Spleen (tissue), 11 donors: ENCODE results near the gene TMEM39A. TPM values are rescaled to one million over a fixed set of nuclear protein-coding genes. Genes with fewer than 3 reads are reported as not detected.

Experiments used
- DNase-seq: peaks from one replicate; pipeline ENCODE4 v3.0.0-alpha.2; 2020
- H3K27ac ChIP-seq, 8 donors: fragments of 200-600 bp; sonication (generic) in 7 of 8; 1 replicate in 4 of 8; 2 replicates in 4 of 8; pipeline versions ENCODE4 v1.5.0 to v1.8.0; 2016 to 2021; ENCODE audit warnings: inconsistent platforms in 4 of 8, mild to moderate bottlenecking in 4 of 8, moderate library complexity in 1 of 8
- H3K27me3 ChIP-seq, 7 donors: fragments of 200-600 bp; sonication (generic) in 6 of 7; replicated peaks in 1 of 7; 1 replicate in 4 of 7; 2 replicates in 3 of 7; pipeline versions ENCODE4 v1.5.0 to v1.8.0; 2016 to 2021; ENCODE audit warnings: inconsistent platforms in 3 of 7, mild to moderate bottlenecking in 1 of 7
- H3K36me3 ChIP-seq, 6 donors: fragments of 200-600 bp; sonication (generic) in 5 of 6; 1 replicate in 4 of 6; 2 replicates in 2 of 6; pipeline versions ENCODE4 v1.5.0 to v1.8.0; 2016 to 2021; ENCODE audit warnings: inconsistent platforms in 2 of 6
- H3K4me1 ChIP-seq, 6 donors: fragments of 200-600 bp; sonication (generic) in 5 of 6; 1 replicate in 3 of 6; 2 replicates in 3 of 6; pipeline versions ENCODE4 v1.5.0 to v1.8.0; 2016 to 2021; ENCODE audit warnings: inconsistent platforms in 3 of 6
- H3K4me3 ChIP-seq, 8 donors: fragments of 200-600 bp; sonication (generic) in 7 of 8; 1 replicate in 4 of 8; 2 replicates in 4 of 8; pipeline versions ENCODE4 v1.5.0 to v1.8.0; 2016 to 2021; ENCODE audit warnings: inconsistent platforms in 4 of 8, mild to moderate bottlenecking in 4 of 8, moderate library complexity in 2 of 8
- H3K9me3 ChIP-seq, 8 donors: fragments of 200-600 bp; sonication (generic) in 7 of 8; 1 replicate in 4 of 8; 2 replicates in 4 of 8; pipeline versions ENCODE4 v1.5.0 to v1.8.0; 2016 to 2021; ENCODE audit warnings: inconsistent platforms in 4 of 8
- POLR2A ChIP-seq, 3 donors: fragments of 450-650 bp; IDR thresholded peaks; one replicate each; pipeline ENCODE4 v1.5.1; 2017; ENCODE audit warnings: antibody characterized with exemption in 3 of 3, mild to moderate bottlenecking in 1 of 3
- POLR2AphosphoS5 ChIP-seq, 3 donors: sonication (generic); formaldehyde crosslinking; IDR thresholded peaks; one replicate each; pipeline ENCODE4 v1.5.1; 2017; ENCODE audit warnings: antibody characterized with exemption in 3 of 3
- WGBS, 5 donors: extraction: QIAGEN DNeasy Blood & Tissue Kit in 3 of 5; methylation state at CpG; one replicate each; pipeline versions ENCODE4 v1.1.5 to v1.1.7; 2013 to 2018; 5-methylcytosine and 5-hydroxymethylcytosine counted together
- intact Hi-C: fragments of 100-400 bp; cut with DNase I; formaldehyde crosslinking; loops from one replicate; pipeline ENCODE4 v1.15.0; 2023; ENCODE audit warnings: low total_unique reads
- polyA plus RNA-seq, 3 donors: library from polyadenylated mRNA; stranded (reverse); fragments of 200-250 nt; gene quantifications; one replicate each; pipeline ENCODE4 v1.2.1, GENCODE V29; 2013
- total RNA-seq, 7 donors: library from RNA; depleted of rRNA in 3 of 7; stranded (reverse); fragments of >200 nt in 3 of 7; fragmentation: NEBNext Ultra II Directional in 4 of 7; extraction: Animal tissue kit (Norgen Biotek cat#: 25700) in 4 of 7; gene quantifications; one replicate each; pipeline versions ENCODE4 v1.1.0 to v1.2.1, GENCODE V29; 2016 to 2021
- TF ChIP-seq, protein P1 (sequence below), 11 experiments: fragments of 200-600 bp in 7 of 11; fragments of 450-650 bp in 4 of 11; sonication (generic) in 4 of 11; IDR thresholded peaks in 8 of 11; conservative IDR thresholded peaks in 3 of 11; 1 replicate in 7 of 11; 2 replicates in 4 of 11; pipeline versions ENCODE4 v1.4.0 to v1.8.0; 2016 to 2021; ENCODE audit warnings: antibody characterized with exemption in 11 of 11, inconsistent platforms in 4 of 11, mild to moderate bottlenecking in 1 of 11
- donor health status: healthy with polysubstance abuse.
- donor health status: DM: no; HTN: no; CAD: no; lungs with moderate emphysema.
- donor health status: DM: no; HTN: no; CAD: no.
- donor health status: Bipolar disorder and iron deficiency.
- donor health status: healthy.
- donor health status: DM: no; HTN: no; CAD: no.
- donor health status: DM: yes; HTN: yes; CAD: no.

Gene TMEM39A
- total and polyA plus RNA-seq, 10 donors, result 4.9 to 80.5 (median 39.3) TPM

DNA sequence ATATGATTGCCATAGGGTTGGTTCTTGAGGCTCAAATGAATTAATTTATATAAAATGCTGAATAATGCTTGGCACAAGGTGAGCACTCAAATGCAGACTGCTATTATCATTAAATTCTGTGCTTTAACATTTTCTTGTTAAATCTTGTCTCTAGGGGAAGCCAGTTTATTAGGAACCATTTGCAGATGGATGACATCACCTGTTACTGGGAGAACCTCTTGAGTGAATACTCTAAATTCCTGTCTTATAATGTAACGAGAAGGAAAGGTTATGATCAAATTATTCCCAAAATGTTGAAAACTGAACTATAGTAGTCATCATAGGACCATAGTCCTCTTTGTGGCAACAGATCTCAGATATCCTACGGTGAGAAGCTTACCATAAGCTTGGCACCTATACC lies 28.7 kb upstream of the TMEM39A start:
- 89 to 97% (median 95%) methylated on average over 2 of the region's 2 CpGs for WGBS, 5 donors
- no peak overlapping the region for H3K4me3 ChIP-seq
- no peaks in the 10 kb centered on the region for H3K27me3 ChIP-seq
- no peak overlapping the region for H3K27ac ChIP-seq
- peaks cover 0 to 57% (median 18%) of the 10 kb centered on the region in 6 donors for H3K36me3 ChIP-seq
- H3K4me1 ChIP-seq, result peaks cover 0 to 3% (median under 1%) of the 10 kb centered on the region in 6 donors
- TF ChIP-seq POLR2A (IDR thresholded peaks at IDR 0.05) (no peak), POLR2AphosphoS5 (IDR thresholded peaks at IDR 0.05) (no peak)
- TF ChIP-seq, protein P1, sequence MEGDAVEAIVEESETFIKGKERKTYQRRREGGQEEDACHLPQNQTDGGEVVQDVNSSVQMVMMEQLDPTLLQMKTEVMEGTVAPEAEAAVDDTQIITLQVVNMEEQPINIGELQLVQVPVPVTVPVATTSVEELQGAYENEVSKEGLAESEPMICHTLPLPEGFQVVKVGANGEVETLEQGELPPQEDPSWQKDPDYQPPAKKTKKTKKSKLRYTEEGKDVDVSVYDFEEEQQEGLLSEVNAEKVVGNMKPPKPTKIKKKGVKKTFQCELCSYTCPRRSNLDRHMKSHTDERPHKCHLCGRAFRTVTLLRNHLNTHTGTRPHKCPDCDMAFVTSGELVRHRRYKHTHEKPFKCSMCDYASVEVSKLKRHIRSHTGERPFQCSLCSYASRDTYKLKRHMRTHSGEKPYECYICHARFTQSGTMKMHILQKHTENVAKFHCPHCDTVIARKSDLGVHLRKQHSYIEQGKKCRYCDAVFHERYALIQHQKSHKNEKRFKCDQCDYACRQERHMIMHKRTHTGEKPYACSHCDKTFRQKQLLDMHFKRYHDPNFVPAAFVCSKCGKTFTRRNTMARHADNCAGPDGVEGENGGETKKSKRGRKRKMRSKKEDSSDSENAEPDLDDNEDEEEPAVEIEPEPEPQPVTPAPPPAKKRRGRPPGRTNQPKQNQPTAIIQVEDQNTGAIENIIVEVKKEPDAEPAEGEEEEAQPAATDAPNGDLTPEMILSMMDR (IDR thresholded peaks at IDR 0.05 in 8 of 11, conservative IDR thresholded peaks at IDR 0.05 in 3 of 11), result no peak
- no peaks in the 10 kb centered on the region for H3K9me3 ChIP-seq
- intact Hi-C loops, result no loop called here
- no peak for DNase-seq

DNA sequence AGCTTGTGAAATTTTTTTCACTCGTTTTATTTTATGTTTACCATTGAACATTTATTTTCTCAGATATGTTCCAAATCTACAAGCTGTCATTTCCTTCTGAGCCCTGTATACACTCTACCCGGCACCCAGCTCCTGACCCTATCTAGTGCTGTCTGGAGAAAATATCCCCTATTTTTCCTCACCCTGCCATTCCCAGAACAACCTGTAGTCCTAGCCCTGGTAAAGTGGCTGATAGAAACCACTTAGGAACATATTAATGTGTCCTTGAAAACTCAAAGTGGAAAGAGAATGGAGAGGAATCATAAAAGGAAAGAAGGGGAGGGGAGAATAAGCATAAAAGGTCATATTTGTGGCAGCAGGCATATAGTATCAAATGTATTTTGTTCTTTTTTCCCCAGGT lies 26.7 kb upstream of the TMEM39A start:
- 87 to 97% (median 95%) methylated on average over 2 of the region's 2 CpGs for WGBS, 5 donors
- no peak for DNase-seq
- Histone ChIP-seq H3K4me3 (no peak overlapping the region), H3K4me1 (no peaks in the 10 kb centered on the region), H3K36me3 (peaks cover 3 to 77% (median 37%) of the 10 kb centered on the region in 6 donors), H3K27ac (no peak overlapping the region), H3K27me3 (no peaks in the 10 kb centered on the region), H3K9me3 (no peaks in the 10 kb centered on the region)
- intact Hi-C loops, result no loop called here
- TF ChIP-seq, protein P1 (IDR thresholded peaks at IDR 0.05 in 8 of 11, conservative IDR thresholded peaks at IDR 0.05 in 3 of 11), result no peak
- TF ChIP-seq POLR2A (IDR thresholded peaks at IDR 0.05) (no peak), POLR2AphosphoS5 (IDR thresholded peaks at IDR 0.05) (no peak)

DNA sequence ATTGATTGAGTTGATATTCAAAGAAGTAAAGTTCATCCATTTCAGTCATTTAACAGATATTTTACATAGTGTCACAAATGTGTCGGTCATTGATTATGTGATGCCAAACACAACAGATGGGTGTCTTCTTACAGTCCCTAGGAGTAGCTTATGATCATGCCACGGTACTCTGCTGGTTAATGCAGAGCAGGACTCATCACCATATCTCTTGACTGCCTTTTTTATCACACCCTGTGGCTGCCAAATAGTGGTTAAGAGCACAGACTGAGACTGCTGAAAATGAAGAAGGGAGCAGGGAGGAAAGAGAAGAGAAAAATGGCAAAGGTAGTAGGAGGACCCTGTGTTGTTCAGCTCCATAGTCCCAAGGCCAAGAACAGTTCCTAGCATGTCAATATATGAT lies 22.1 kb upstream of the TMEM39A start:
- H3K4me3 ChIP-seq, result no peak overlapping the region
- peaks cover 7 to 100% (median 55%) of the 10 kb centered on the region in 6 donors for H3K36me3 ChIP-seq
- intact Hi-C loops, result no loop called here
- H3K27me3 ChIP-seq, result no peaks in the 10 kb centered on the region
- no peak overlapping the region for H3K27ac ChIP-seq
- 94 to 100% (median 96%) methylated on average over 2 of the region's 2 CpGs for WGBS, 5 donors
- H3K9me3 ChIP-seq, result no peaks in the 10 kb centered on the region
- TF ChIP-seq POLR2AphosphoS5 (IDR thresholded peaks at IDR 0.05) (no peak), POLR2A (IDR thresholded peaks at IDR 0.05) (no peak)
- TF ChIP-seq, protein P1 (IDR thresholded peaks at IDR 0.05 in 8 of 11, conservative IDR thresholded peaks at IDR 0.05 in 3 of 11), result no peak
- H3K4me1 ChIP-seq, result no peaks in the 10 kb centered on the region
- no peak for DNase-seq

DNA sequence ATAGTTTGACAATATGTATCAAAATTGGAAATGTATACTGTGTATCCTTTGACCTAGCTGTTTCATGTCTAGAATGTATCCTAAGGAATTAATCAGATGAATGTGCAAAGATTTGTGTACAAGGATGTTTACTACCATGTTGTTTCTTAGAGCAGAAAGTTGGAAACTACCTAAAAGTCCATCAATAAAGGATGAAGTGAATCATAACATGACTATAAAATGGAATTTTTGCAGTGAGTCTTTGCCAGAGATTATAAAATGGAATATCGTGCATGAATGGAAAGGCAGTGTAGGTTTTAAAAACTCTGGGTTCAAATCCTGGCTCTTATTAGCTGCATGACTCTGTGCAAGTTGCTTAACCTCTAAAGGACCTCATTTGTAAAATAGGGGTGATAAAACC lies 19.7 kb upstream of the TMEM39A start:
- Histone ChIP-seq H3K27me3 (no peaks in the 10 kb centered on the region), H3K36me3 (peaks cover 7 to 100% (median 61%) of the 10 kb centered on the region in 6 donors), H3K4me3 (no peak overlapping the region), H3K9me3 (no peaks in the 10 kb centered on the region), H3K4me1 (no peaks in the 10 kb centered on the region), H3K27ac (no peak overlapping the region)
- DNase-seq, result no peak
- intact Hi-C loops, result no loop called here
- TF ChIP-seq POLR2AphosphoS5 (IDR thresholded peaks at IDR 0.05), result no peak
- TF ChIP-seq, protein P1 (IDR thresholded peaks at IDR 0.05 in 8 of 11, conservative IDR thresholded peaks at IDR 0.05 in 3 of 11), result no peak
- no peak for TF ChIP-seq POLR2A (IDR thresholded peaks at IDR 0.05)
- WGBS, 5 donors, result 82 to 93% (median 88%) methylated on average over 1 of the region's 1 CpG
